IMR-90 (cell line): ENCODE measurements around the gene DUSP23. TPM values are rescaled to one million over a fixed set of nuclear protein-coding genes. Genes with fewer than 3 reads are reported as not detected.

ENCODE experiments used
- ATAC-seq: fragments of 200-7000 bp; cut with Tn5 transposase; 2 replicates; pipeline ENCODE4 v1.9.1; 2020; ENCODE audit warnings: low read depth, mild to moderate bottlenecking, moderate library complexity
- BruUV-seq: library from RNA; stranded (reverse); fragments of 400-500 nt; replicated peaks from 2 replicates; lab custom pipeline; 2021; lab: Mats Ljungman, UMichigan
- CTCF ChIA-PET: fragments of 300-600 bp; formaldehyde crosslinking; extraction: SDS; loops from one replicate; lab custom pipeline; 2021; ENCODE audit warnings: antibody characterized with exemption; lab: Yijun Ruan, JAX
- POLR2A ChIA-PET: fragments of 300-600 bp; sonication (Branson Sonifier 250); formaldehyde crosslinking; loops from one replicate; lab custom pipeline; 2022; ENCODE audit warnings: antibody characterized with exemption; ENCODE audit not compliant: unreplicated experiment; lab: Charles Lee
- DNase-seq: peaks from one replicate; pipeline ENCODE4 v3.0.0; 2013
- H2AFZ ChIP-seq: replicated peaks from 2 replicates; pipeline ENCODE3; 2013; ENCODE audit warnings: low read length, mild to moderate bottlenecking; ENCODE audit not compliant: poor library complexity
- H2AK5ac ChIP-seq: 2 replicates; pipeline ENCODE4 v1.6.1; 2013; ENCODE audit warnings: low read depth, low read length, inconsistent platforms
- H2AK9ac ChIP-seq: replicated peaks from 2 replicates; pipeline ENCODE3; 2013; ENCODE audit warnings: mild to moderate bottlenecking, low read depth, low read length, moderate library complexity; ENCODE audit not compliant: poor library complexity
- H2BK120ac ChIP-seq: 2 replicates; pipeline ENCODE4 v1.6.1; 2013; ENCODE audit warnings: low read depth, low read length, inconsistent platforms
- H2BK15ac ChIP-seq: 3 replicates; pipeline ENCODE4 v1.6.1; 2013; ENCODE audit warnings: low read depth, low read length, inconsistent platforms
- H2BK20ac ChIP-seq: 2 replicates; pipeline ENCODE4 v1.6.1; 2013; ENCODE audit warnings: low read depth, mild to moderate bottlenecking, inconsistent platforms, low read length, moderate library complexity
- H2BK5ac ChIP-seq: 2 replicates; pipeline ENCODE4 v1.6.1; 2013; ENCODE audit warnings: mild to moderate bottlenecking, low read depth, low read length, inconsistent platforms; ENCODE audit not compliant: poor library complexity, severe bottlenecking
- H3K14ac ChIP-seq: replicated peaks from 2 replicates; pipeline ENCODE4 v1.6.1; 2013; ENCODE audit warnings: low read depth, low read length, inconsistent platforms
- H3K18ac ChIP-seq: 2 replicates; pipeline ENCODE4 v1.6.1; 2013; ENCODE audit warnings: low read depth, low read length, control low read depth
- H3K23ac ChIP-seq: 2 replicates; pipeline ENCODE4 v1.6.1; 2013; ENCODE audit warnings: low read depth, low read length, inconsistent platforms
- H3K27ac ChIP-seq: 2 replicates; pipeline ENCODE4 v1.5.1; 2013; ENCODE audit warnings: mild to moderate bottlenecking, control low read depth, low read length; ENCODE audit not compliant: insufficient read depth
- H3K27me3 ChIP-seq: 2 replicates; pipeline ENCODE4 v1.6.1; 2013; ENCODE audit warnings: low read length; ENCODE audit not compliant: control insufficient read depth, insufficient read depth
- H3K36me3 ChIP-seq: 2 replicates; pipeline ENCODE4 v1.6.1; 2013; ENCODE audit warnings: low read length, mixed read lengths; ENCODE audit not compliant: control insufficient read depth, insufficient read depth
- H3K4ac ChIP-seq: 2 replicates; pipeline ENCODE4 v1.6.1; 2013; ENCODE audit warnings: low read depth, low read length, inconsistent platforms
- H3K4me1 ChIP-seq: 2 replicates; pipeline ENCODE4 v1.6.1; 2013; ENCODE audit warnings: low read length, mixed read lengths; ENCODE audit not compliant: control insufficient read depth, insufficient read depth
- H3K4me2 ChIP-seq: 2 replicates; pipeline ENCODE4 v1.6.1; 2013; ENCODE audit warnings: low read depth, mild to moderate bottlenecking, control low read depth, low read length, moderate library complexity
- H3K4me3 ChIP-seq: 2 replicates; pipeline ENCODE4 v1.5.1; 2013; ENCODE audit warnings: low read depth, mild to moderate bottlenecking, control low read depth, low read length, moderate library complexity; ENCODE audit not compliant: insufficient read depth
- H3K56ac ChIP-seq: 2 replicates; pipeline ENCODE4 v1.6.1; 2013; ENCODE audit warnings: low read length, inconsistent platforms; ENCODE audit not compliant: insufficient read depth; ENCODE audit errors: extremely low read depth
- H3K79me1 ChIP-seq, 2 experiments: 2 replicates each; pipeline ENCODE4 v1.6.1; 2013; ENCODE audit warnings: low read length in 2 of 2, inconsistent platforms in 1 of 2, low read depth in 1 of 2
- H3K9ac ChIP-seq: 2 replicates; pipeline ENCODE4 v1.6.1; 2013; ENCODE audit warnings: low read depth, low read length, control low read depth
- H3K9me1 ChIP-seq: 2 replicates; pipeline ENCODE4 v1.6.1; 2013; ENCODE audit warnings: low read length, inconsistent platforms; ENCODE audit not compliant: insufficient read depth
- H3K9me3 ChIP-seq: 2 replicates; pipeline ENCODE4 v1.6.1; 2013; ENCODE audit warnings: low read length; ENCODE audit not compliant: control insufficient read depth, insufficient read depth
- H4K20me1 ChIP-seq: 2 replicates; pipeline ENCODE4 v1.6.1; 2013; ENCODE audit warnings: low read length, inconsistent platforms; ENCODE audit not compliant: insufficient read depth
- H4K5ac ChIP-seq: 2 replicates; pipeline ENCODE4 v1.6.1; 2013; ENCODE audit warnings: mild to moderate bottlenecking, low read depth, low read length, control low read depth
- H4K8ac ChIP-seq, 2 experiments: 2 replicates each; pipeline ENCODE4 v1.6.1; 2013; ENCODE audit warnings: low read depth in 2 of 2, low read length in 2 of 2, control low read depth in 1 of 2, inconsistent platforms in 1 of 2
- H4K91ac ChIP-seq: 2 replicates; pipeline ENCODE4 v1.6.1; 2013; ENCODE audit warnings: low read depth, low read length, inconsistent platforms; ENCODE audit not compliant: insufficient read depth
- BHLHE40 ChIP-seq: fragments of 150-350 bp; IDR thresholded peaks from 2 replicates; pipeline ENCODE4 v1.6.1; 2016; ENCODE audit warnings: mild to moderate bottlenecking, low read depth, low read length
- CEBPB ChIP-seq: IDR thresholded peaks from 2 replicates; pipeline ENCODE4 v1.6.1; 2012; ENCODE audit warnings: low read depth, low read length, improper control_type of control experiment
- CHD1 ChIP-seq: IDR thresholded peaks from 2 replicates; pipeline ENCODE4 v1.6.1; 2012; ENCODE audit warnings: low read depth, low read length, improper control_type of control experiment
- CTCF ChIP-seq: conservative IDR thresholded peaks from 2 replicates; pipeline ENCODE4 v1.5.1; 2012; ENCODE audit warnings: mild to moderate bottlenecking, low read depth, low read length, improper control_type of control experiment
- ELK1 ChIP-seq: fragments of 150-350 bp; IDR thresholded peaks from 2 replicates; pipeline ENCODE4 v1.6.1; 2016; ENCODE audit warnings: low read depth, mild to moderate bottlenecking, low read length, moderate library complexity, borderline replicate concordance
- FOS ChIP-seq: fragments of 150-350 bp; IDR thresholded peaks from 2 replicates; pipeline ENCODE4 v1.6.1; 2016; ENCODE audit warnings: low read depth, low read length
- MAFK ChIP-seq: IDR thresholded peaks from 2 replicates; pipeline ENCODE4 v1.6.1; 2012; ENCODE audit warnings: low read depth, low read length, improper control_type of control experiment
- MAZ ChIP-seq: IDR thresholded peaks from 2 replicates; pipeline ENCODE4 v1.6.1; 2012; ENCODE audit warnings: low read depth, mild to moderate bottlenecking, low read length, improper control_type of control experiment, moderate library complexity, borderline replicate concordance
- MXI1 ChIP-seq: IDR thresholded peaks from 2 replicates; pipeline ENCODE4 v1.6.1; 2012; ENCODE audit warnings: low read depth, mild to moderate bottlenecking, low read length, moderate library complexity, borderline replicate concordance
- NFE2L2 ChIP-seq: fragments of 150-350 bp; IDR thresholded peaks from 2 replicates; pipeline ENCODE4 v1.6.1; 2016; ENCODE audit warnings: low read depth, mild to moderate bottlenecking, low read length
- POLR2A ChIP-seq: IDR thresholded peaks from 2 replicates; pipeline ENCODE4 v1.6.1; 2012; ENCODE audit warnings: mild to moderate bottlenecking, low read depth, low read length
- RAD21 ChIP-seq: IDR thresholded peaks from 2 replicates; pipeline ENCODE4 v1.6.1; 2012; ENCODE audit warnings: low read length, improper control_type of control experiment
- RCOR1 ChIP-seq: IDR thresholded peaks from 2 replicates; pipeline ENCODE4 v1.6.1; 2012; ENCODE audit warnings: mild to moderate bottlenecking, low read length, improper control_type of control experiment; ENCODE audit not compliant: insufficient replicate concordance
- RFX5 ChIP-seq: IDR thresholded peaks from 2 replicates; pipeline ENCODE4 v1.8.0; 2012; ENCODE audit warnings: low read depth, mild to moderate bottlenecking, low read length, moderate library complexity
- SMC3 ChIP-seq: fragments of 150-350 bp; IDR thresholded peaks from 2 replicates; pipeline ENCODE4 v1.6.1; 2016; ENCODE audit warnings: low read depth, mild to moderate bottlenecking, antibody characterized with exemption, low read length, moderate library complexity
- USF2 ChIP-seq: fragments of 150-350 bp; IDR thresholded peaks from 2 replicates; pipeline ENCODE4 v1.6.1; 2017; ENCODE audit warnings: mild to moderate bottlenecking, antibody characterized with exemption, low read length, low read depth
- WGBS, 2 experiments: methylation state at CpG; one replicate each; pipeline versions ENCODE4 v1.1.5 to v1.1.7; 2013; ENCODE audit warnings: missing lambda C conversion rate in 2 of 2; ENCODE audit not compliant: insufficient read length in 1 of 2; ENCODE audit errors: extremely low coverage in 2 of 2; 5-methylcytosine and 5-hydroxymethylcytosine counted together
- dilution Hi-C: fragments of 300-500 bp; cut with HindIII; formaldehyde crosslinking; loops from one replicate; pipeline ENCODE4 v1.14.3; 2018; ENCODE audit warnings: low sequenced_read_pairs; ENCODE audit not compliant: unreplicated experiment
- in situ Hi-C: fragments of 300-500 bp; cut with MboI; formaldehyde crosslinking; loops from 3 replicates; pipeline ENCODE4 v1.14.3; 2019; ENCODE audit warnings: low sequenced_read_pairs, inconsistent platforms, mixed read lengths
- intact Hi-C: fragments of 100-400 bp; cut with micrococcal nuclease; formaldehyde crosslinking; loops from 2 replicates; pipeline ENCODE4 v1.10.0; 2022
- polyA plus RNA-seq, 3 experiments: library from polyadenylated mRNA; depleted of rRNA; stranded (reverse); fragments of >200 nt; gene quantifications; 2 replicates each; pipeline ENCODE4 v1.2.3, GENCODE V29; 2012; ENCODE audit warnings: low replicate concordance in 1 of 3
- total RNA-seq: library from RNA; depleted of rRNA; stranded (reverse); fragments of >200 nt; gene quantifications from 2 replicates; pipeline ENCODE4 v1.2.3, GENCODE V29; 2012

The DUSP23 gene
- total and polyA plus RNA-seq, 2 of the 4 experiments (the other 2 are of a cell fraction), result 4.1 to 12.9 TPM

- no peak overlapping the region for H4K8ac ChIP-seq
- dilution Hi-C loops (loop anchor here (25.0 kb wide), 1 partner anchor 101 kb away; no protein-coding TSS in a partner anchor), in situ Hi-C loops (loop anchor here (10.0 kb wide), 2 partner anchors 218 to 248 kb away; partner anchors contain the start of gene PIGM), intact Hi-C loops (no loop called here)
- CTCF ChIA-PET, result interaction anchor here (2.7 kb wide), 1 partner anchor 12 kb away, joined by 12 read pairs; no protein-coding TSS in a partner anchor
- no TSS peak for BruUV-seq
- H3K9me3 ChIP-seq, result no peaks in the 10 kb centered on the region
- no peaks in the 10 kb centered on the region; the same call in 1 of the 2 replicates for H3K27me3 ChIP-seq
- H3K79me1 ChIP-seq, result no peaks in the 10 kb centered on the region
- no peak overlapping the region for H3K4me2 ChIP-seq
- POLR2A ChIA-PET, result no interaction called here
- H4K20me1 ChIP-seq, result no peaks in the 10 kb centered on the region
- H3K36me3 ChIP-seq, result no peaks in the 10 kb centered on the region
- H3K9ac ChIP-seq, result no peak overlapping the region
- H2AK5ac ChIP-seq, result no peak overlapping the region
- no peak overlapping the region for H3K27ac ChIP-seq
- TF ChIP-seq MAZ, result no peak
- TF ChIP-seq CHD1, result no peak
- no peak for TF ChIP-seq RAD21
- TF ChIP-seq FOS, result no peak
- TF ChIP-seq BHLHE40, result no peak
- no peak for TF ChIP-seq NFE2L2
- no peak for TF ChIP-seq MXI1
- no peak for TF ChIP-seq ELK1
- no peak for TF ChIP-seq SMC3
- no peak for TF ChIP-seq POLR2A
- no peak for TF ChIP-seq CEBPB
- no peak for TF ChIP-seq MAFK
- no peak for TF ChIP-seq USF2
- no peak for TF ChIP-seq RCOR1
- no peak for TF ChIP-seq RFX5
- no peak for TF ChIP-seq CTCF
- H4K91ac ChIP-seq, result no peak overlapping the region
- no CpG with 5 or more reads among the region's 3 CpGs for WGBS, 2 experiments
- no peak overlapping the region for H2AFZ ChIP-seq
- no peaks in the 10 kb centered on the region for H3K4me1 ChIP-seq
- no peak overlapping the region for H2BK120ac ChIP-seq
- DNase-seq (no peak), ATAC-seq (no peak)
- no peak overlapping the region for H3K23ac ChIP-seq
- no peak overlapping the region for H2BK5ac ChIP-seq
- no peak overlapping the region for H2BK20ac ChIP-seq
- H4K5ac ChIP-seq, result no peak overlapping the region
- no peak overlapping the region for H2BK15ac ChIP-seq
- H3K9me1 ChIP-seq, result no peaks in the 10 kb centered on the region; the same call in 1 of the 2 replicates
- no peak overlapping the region for H2AK9ac ChIP-seq
- H3K4ac ChIP-seq, result no peak overlapping the region
- H3K14ac ChIP-seq, result no peak overlapping the region
- H3K18ac ChIP-seq, result no peak overlapping the region
- H3K56ac ChIP-seq, result no peak overlapping the region
- H3K4me3 ChIP-seq, result no peak overlapping the region
Observed at GRCh38 chr1:159786465-159786864, 5.7 kb downstream of the DUSP23 start.
